ENCODE measurements around the gene S100A7A. TPM values are rescaled to one million over a fixed set of nuclear protein-coding genes. Genes with fewer than 3 reads are reported as not detected.
A peak's percentile ranks its signal among the peaks of the same experiment; 100 is the strongest.

The S100A7A gene
- total and polyA plus RNA-seq, 2 of the 13 experiments (the other 11 are each of a cell fraction or from before 2014, with no cell fraction given), result not detected

- TF ChIP-seq ZNF512 (CRISPR knock-in tag; IDR thresholded peaks at IDR 0.05) (no peak), SNAI1 (CRISPR knock-in tag; IDR thresholded peaks at IDR 0.05; ENCODE audit: borderline replicate concordance) (no peak), FOXP1 (IDR thresholded peaks at IDR 0.05) (no peak), FOXP1 (CRISPR knock-in tag; IDR thresholded peaks at IDR 0.05) (no peak), TGIF2 (CRISPR knock-in tag; IDR thresholded peaks at IDR 0.05) (peak; percentile 78), ZNF800 (CRISPR knock-in tag; IDR thresholded peaks at IDR 0.05) (peak; percentile 65; the same call in 1 of the 2 replicates), ZNF850 (CRISPR knock-in tag; conservative IDR thresholded peaks at IDR 0.05) (no peak), HNF4G (IDR thresholded peaks at IDR 0.05; ENCODE audit: borderline replicate concordance, low read depth, low read length) (no peak), HNF4G (CRISPR knock-in tag; IDR thresholded peaks at IDR 0.05; ENCODE audit: borderline replicate concordance, low read depth) (no peak), JUN (CRISPR knock-in tag; IDR thresholded peaks at IDR 0.05) (no peak), STAT5B (CRISPR knock-in tag; IDR thresholded peaks at IDR 0.05) (no peak), BCLAF1 (IDR thresholded peaks at IDR 0.05) (no peak), ZNF256 (CRISPR knock-in tag; conservative IDR thresholded peaks at IDR 0.05) (0 out of 2 replicates have a peak, but pooled peaks have one; percentile 47), SRF (IDR thresholded peaks at IDR 0.05; ENCODE audit: low read depth, low read length) (no peak), ZNF124 (CRISPR knock-in tag; IDR thresholded peaks at IDR 0.05) (no peak), MIXL1 (CRISPR knock-in tag; IDR thresholded peaks at IDR 0.05) (0 out of 2 replicates have a peak, but pooled peaks have one; percentile 43), PPARG (CRISPR knock-in tag; conservative IDR thresholded peaks at IDR 0.05) (peak; percentile 42; the same call in 1 of the 2 replicates), CBX5 (CRISPR knock-in tag; IDR thresholded peaks at IDR 0.05; ENCODE audit: borderline replicate concordance) (no peak), FOXC1 (CRISPR knock-in tag; IDR thresholded peaks at IDR 0.05; ENCODE audit: borderline replicate concordance) (no peak), BORCS8-MEF2B (CRISPR knock-in tag; IDR thresholded peaks at IDR 0.05) (0 out of 2 replicates have a peak, but pooled peaks have one; percentile 42)
- TF ChIP-seq, protein P1, sequence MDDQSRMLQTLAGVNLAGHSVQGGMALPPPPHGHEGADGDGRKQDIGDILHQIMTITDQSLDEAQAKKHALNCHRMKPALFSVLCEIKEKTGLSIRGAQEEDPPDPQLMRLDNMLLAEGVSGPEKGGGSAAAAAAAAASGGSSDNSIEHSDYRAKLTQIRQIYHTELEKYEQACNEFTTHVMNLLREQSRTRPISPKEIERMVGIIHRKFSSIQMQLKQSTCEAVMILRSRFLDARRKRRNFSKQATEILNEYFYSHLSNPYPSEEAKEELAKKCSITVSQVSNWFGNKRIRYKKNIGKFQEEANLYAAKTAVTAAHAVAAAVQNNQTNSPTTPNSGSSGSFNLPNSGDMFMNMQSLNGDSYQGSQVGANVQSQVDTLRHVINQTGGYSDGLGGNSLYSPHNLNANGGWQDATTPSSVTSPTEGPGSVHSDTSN (CRISPR knock-in tag; IDR thresholded peaks at IDR 0.05; ENCODE audit: borderline replicate concordance), result 0 out of 2 replicates have a peak, but pooled peaks have one; percentile 57
- TF ChIP-seq, protein P2, sequence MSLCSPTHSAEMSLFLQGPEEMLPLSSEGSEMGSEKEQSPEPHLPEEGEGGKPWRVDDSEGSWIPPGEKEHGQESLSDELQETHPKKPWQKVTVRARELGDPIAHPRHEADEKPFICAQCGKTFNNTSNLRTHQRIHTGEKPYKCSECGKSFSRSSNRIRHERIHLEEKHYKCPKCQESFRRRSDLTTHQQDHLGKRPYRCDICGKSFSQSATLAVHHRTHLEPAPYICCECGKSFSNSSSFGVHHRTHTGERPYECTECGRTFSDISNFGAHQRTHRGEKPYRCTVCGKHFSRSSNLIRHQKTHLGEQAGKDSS (CRISPR knock-in tag; IDR thresholded peaks at IDR 0.05; ENCODE audit: borderline replicate concordance, low read depth), result no peak
- TF ChIP-seq, protein P3, sequence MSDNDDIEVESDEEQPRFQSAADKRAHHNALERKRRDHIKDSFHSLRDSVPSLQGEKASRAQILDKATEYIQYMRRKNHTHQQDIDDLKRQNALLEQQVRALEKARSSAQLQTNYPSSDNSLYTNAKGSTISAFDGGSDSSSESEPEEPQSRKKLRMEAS (IDR thresholded peaks at IDR 0.05), result no peak
Observed at GRCh38 chr1:153422450-153423068, 6.2 kb downstream of the S100A7A start (continued).
